ENCODE data around the gene FAM236B.
"Not testable (repeated sequence)": the region's sequence is repeated elsewhere in the genome, so short reads cannot be mapped to it uniquely, and the experiment has no call there.

GRCh38 chrX:72778146-72778545, 4.3 kb downstream of the FAM236B start:
- not testable (repeated sequence) for TF ChIP-seq CTCF (conservative IDR thresholded peaks at IDR 0.05; ENCODE audit: low read length); EZH2phosphoT487 (IDR thresholded peaks at IDR 0.05; ENCODE audit: borderline replicate concordance, low read depth, low read length)
